Measurements from ENCODE around the gene CCDC50. TPM values are rescaled to one million over a fixed set of nuclear protein-coding genes. Genes with fewer than 3 reads are reported as not detected.

The CCDC50 gene
- total RNA-seq, 1 donor from 2014 or later: 58.7 TPM

DNA sequence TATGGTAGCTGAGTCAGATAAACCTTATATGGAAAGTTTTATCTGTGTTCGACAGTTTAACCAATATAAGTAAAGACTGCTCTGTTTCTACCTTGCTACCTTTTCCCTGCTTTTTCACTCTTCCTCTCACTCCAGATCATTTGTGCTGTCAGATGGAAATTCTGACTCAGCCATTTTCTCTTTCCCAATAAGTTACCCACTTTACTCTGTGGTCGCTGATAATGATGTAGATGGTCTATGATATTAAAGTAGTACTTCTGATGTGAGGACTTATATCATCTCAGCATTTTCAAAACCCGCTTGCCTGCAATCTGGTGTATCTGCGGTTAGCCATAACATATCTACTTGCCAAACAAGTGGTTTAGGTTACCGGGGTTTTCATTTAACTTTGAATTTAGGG is 16.1 kb downstream of the CCDC50 start:
- H3K4me3 ChIP-seq: no peak overlapping the region
- no peak for DNase-seq (ENCODE audit: extremely low spot score in 2 of 2)
- H3K4me1 ChIP-seq: peaks cover 71% of the 10 kb centered on the region
- no peaks in the 10 kb centered on the region for H3K27me3 ChIP-seq
- TF ChIP-seq, protein P1, sequence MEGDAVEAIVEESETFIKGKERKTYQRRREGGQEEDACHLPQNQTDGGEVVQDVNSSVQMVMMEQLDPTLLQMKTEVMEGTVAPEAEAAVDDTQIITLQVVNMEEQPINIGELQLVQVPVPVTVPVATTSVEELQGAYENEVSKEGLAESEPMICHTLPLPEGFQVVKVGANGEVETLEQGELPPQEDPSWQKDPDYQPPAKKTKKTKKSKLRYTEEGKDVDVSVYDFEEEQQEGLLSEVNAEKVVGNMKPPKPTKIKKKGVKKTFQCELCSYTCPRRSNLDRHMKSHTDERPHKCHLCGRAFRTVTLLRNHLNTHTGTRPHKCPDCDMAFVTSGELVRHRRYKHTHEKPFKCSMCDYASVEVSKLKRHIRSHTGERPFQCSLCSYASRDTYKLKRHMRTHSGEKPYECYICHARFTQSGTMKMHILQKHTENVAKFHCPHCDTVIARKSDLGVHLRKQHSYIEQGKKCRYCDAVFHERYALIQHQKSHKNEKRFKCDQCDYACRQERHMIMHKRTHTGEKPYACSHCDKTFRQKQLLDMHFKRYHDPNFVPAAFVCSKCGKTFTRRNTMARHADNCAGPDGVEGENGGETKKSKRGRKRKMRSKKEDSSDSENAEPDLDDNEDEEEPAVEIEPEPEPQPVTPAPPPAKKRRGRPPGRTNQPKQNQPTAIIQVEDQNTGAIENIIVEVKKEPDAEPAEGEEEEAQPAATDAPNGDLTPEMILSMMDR (IDR thresholded peaks at IDR 0.05): no peak
- no peak for TF ChIP-seq POLR2A (IDR thresholded peaks at IDR 0.05)
- no peak for TF ChIP-seq POLR2AphosphoS5 (IDR thresholded peaks at IDR 0.05; ENCODE audit: insufficient read depth in 1 of 2, low read depth in 1 of 2)
- H3K36me3 ChIP-seq: no peaks in the 10 kb centered on the region
- no peak overlapping the region for H3K27ac ChIP-seq
- intact Hi-C loops (cut with DNase I): no loop called here
- no peaks in the 10 kb centered on the region for H3K9me3 ChIP-seq

DNA sequence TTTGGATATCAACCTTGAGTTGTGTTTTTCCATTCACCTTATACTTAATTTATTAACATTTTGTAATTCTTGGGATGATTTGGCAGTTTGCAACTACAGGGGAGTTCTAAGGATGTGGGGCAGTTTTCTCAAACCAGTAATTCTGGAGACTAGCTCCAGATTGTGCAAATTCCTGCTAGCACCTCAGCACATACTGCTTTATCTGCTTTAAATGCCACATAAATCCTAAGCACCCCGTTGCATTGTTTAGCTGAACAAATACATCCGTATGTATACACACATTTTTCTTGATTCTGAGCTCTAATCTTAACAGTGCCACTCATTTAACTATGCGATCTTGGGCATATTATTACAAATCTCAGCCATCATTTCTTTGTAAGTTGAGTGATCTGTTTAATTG is 18.0 kb downstream of the CCDC50 start:
- Histone ChIP-seq H3K27me3 (no peaks in the 10 kb centered on the region), H3K36me3 (no peaks in the 10 kb centered on the region), H3K4me1 (peaks cover 80% of the 10 kb centered on the region), H3K27ac (no peak overlapping the region), H3K9me3 (no peaks in the 10 kb centered on the region), H3K4me3 (no peak overlapping the region)
- intact Hi-C loops (cut with DNase I): no loop called here
- no peak for DNase-seq (ENCODE audit: extremely low spot score in 2 of 2)
- TF ChIP-seq POLR2AphosphoS5 (IDR thresholded peaks at IDR 0.05; ENCODE audit: insufficient read depth in 1 of 2, low read depth in 1 of 2): no peak
- TF ChIP-seq, protein P1 (IDR thresholded peaks at IDR 0.05): no peak
- TF ChIP-seq POLR2A (IDR thresholded peaks at IDR 0.05): no peak

DNA sequence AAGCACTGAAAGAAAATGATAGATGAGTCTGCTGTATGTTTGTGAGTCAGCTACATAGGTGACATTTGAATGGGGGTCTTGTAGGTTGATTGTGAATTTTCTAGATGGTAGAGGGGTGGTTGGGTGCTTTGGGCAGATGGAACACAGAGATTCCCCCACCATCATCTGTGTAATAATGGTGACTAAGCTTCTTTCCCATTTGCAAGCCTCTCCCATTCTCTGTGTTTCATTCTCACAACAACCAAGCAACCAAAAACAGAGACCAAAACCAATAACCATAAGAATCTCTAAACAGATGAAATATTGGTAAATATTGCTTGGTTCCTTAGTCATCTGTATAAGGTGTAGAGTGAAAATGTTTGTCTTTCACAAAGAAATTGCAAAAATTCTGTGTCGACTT is 18.9 kb downstream of the CCDC50 start:
- peaks cover 77% of the 10 kb centered on the region for H3K4me1 ChIP-seq
- H3K36me3 ChIP-seq: no peaks in the 10 kb centered on the region
- intact Hi-C loops (cut with DNase I): no loop called here
- TF ChIP-seq POLR2A (IDR thresholded peaks at IDR 0.05): no peak
- TF ChIP-seq POLR2AphosphoS5 (IDR thresholded peaks at IDR 0.05; ENCODE audit: insufficient read depth in 1 of 2, low read depth in 1 of 2): no peak
- TF ChIP-seq, protein P1 (IDR thresholded peaks at IDR 0.05): no peak
- DNase-seq (ENCODE audit: extremely low spot score in 2 of 2): no peak
- no peaks in the 10 kb centered on the region for H3K9me3 ChIP-seq
- no peak overlapping the region for H3K27ac ChIP-seq
- H3K4me3 ChIP-seq: no peak overlapping the region
- no peaks in the 10 kb centered on the region for H3K27me3 ChIP-seq

DNA sequence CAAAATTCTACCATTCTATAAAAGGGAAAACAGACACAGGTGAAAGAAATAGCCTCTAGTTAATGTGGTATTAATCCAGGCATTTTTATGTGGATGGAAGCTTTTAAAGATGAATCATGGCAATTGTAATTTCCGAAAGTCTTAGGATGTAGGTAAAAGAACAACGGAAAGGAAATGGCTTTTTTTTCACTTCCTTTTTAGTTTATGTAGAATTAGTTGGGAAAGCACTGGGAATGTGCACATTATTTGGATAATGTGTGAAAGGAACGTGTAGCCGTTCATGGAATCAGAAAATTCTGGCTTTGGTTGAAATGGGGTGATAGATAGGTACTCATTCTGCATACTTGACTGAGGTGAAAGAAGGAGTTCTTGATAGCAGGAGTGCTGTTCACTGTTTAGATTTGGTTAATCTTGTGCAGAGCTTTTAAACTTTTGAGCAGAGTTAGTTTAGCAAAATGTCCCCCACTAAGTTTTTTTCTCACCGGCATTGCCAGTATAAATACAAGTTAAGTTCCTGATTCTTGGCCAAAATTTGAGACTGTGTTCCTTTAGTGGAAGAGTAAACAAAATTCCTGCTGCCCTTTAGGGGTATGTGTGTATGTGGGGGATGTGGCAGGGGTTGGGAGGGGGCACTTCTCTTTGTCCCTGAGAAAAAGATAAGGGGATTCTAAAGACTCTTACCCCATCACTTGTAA is 21.3 kb downstream of the CCDC50 start:
- H3K4me3 ChIP-seq: no peak overlapping the region
- H3K27ac ChIP-seq: peak overlapping the region; percentile 30
- H3K9me3 ChIP-seq: no peaks in the 10 kb centered on the region
- no peaks in the 10 kb centered on the region for H3K27me3 ChIP-seq
- TF ChIP-seq POLR2AphosphoS5 (IDR thresholded peaks at IDR 0.05; ENCODE audit: insufficient read depth in 1 of 2, low read depth in 1 of 2): peak in 1 of 2 donors; percentile 66
- TF ChIP-seq POLR2A (IDR thresholded peaks at IDR 0.05): no peak
- TF ChIP-seq, protein P1 (IDR thresholded peaks at IDR 0.05): no peak
- H3K36me3 ChIP-seq: no peaks in the 10 kb centered on the region
- intact Hi-C loops (cut with DNase I): no loop called here
- H3K4me1 ChIP-seq: peaks cover 63% of the 10 kb centered on the region
- DNase-seq (ENCODE audit: extremely low spot score in 2 of 2): no peak

DNA sequence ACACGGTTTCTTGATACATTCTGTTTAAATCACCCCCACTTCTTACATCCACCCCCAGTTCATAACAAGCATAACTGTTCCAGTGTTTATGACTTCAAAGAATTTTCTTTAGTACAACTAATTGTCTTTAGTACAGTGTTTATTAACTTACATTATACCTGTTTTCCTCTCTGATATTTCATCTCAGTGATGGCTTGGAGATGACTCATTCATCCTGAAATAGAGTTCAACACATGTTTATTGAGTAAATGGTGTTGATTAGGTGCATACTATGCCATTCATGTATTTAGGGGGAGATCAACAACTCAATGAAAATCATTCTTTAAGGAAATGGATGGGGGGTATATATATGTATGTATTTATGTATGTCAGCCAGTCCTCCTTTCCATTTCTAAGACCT is 22.8 kb downstream of the CCDC50 start:
- DNase-seq (ENCODE audit: extremely low spot score in 2 of 2): no peak
- Histone ChIP-seq H3K9me3 (no peaks in the 10 kb centered on the region), H3K27ac (no peak overlapping the region), H3K4me3 (no peak overlapping the region), H3K27me3 (no peaks in the 10 kb centered on the region), H3K36me3 (no peaks in the 10 kb centered on the region), H3K4me1 (peaks cover 63% of the 10 kb centered on the region)
- TF ChIP-seq POLR2A (IDR thresholded peaks at IDR 0.05) (no peak), POLR2AphosphoS5 (IDR thresholded peaks at IDR 0.05; ENCODE audit: insufficient read depth in 1 of 2, low read depth in 1 of 2) (no peak)
- TF ChIP-seq, protein P1 (IDR thresholded peaks at IDR 0.05): no peak
- intact Hi-C loops (cut with DNase I): no loop called here
